ENCODE measurements around the gene FOXP1.

FOXP1 gene

GRCh38 chr3:71176366-71176765, 407.2 kb downstream of the FOXP1 start:
- Histone ChIP-seq H3K4me1 (peaks cover 0 to 58% (median 24%) of the 10 kb centered on the region in 4 donors), H3K4me3 (no peak overlapping the region), H3K36me3 (no peaks in the 10 kb centered on the region), H3K27me3 (no peaks in the 10 kb centered on the region), H3K27ac (no peak overlapping the region), H3K9me3 (no peaks in the 10 kb centered on the region)
- no peak for DNase-seq
- intact Hi-C loops (cut with DNase I; ENCODE audit: low total_unique reads), result no loop called here
- no peak for TF ChIP-seq CTCF (IDR thresholded peaks at IDR 0.05)

- TF ChIP-seq CTCF (IDR thresholded peaks at IDR 0.05), result no peak
- Histone ChIP-seq H3K36me3 (no peaks in the 10 kb centered on the region), H3K4me1 (peaks cover 0 to 62% (median 28%) of the 10 kb centered on the region in 4 donors), H3K27me3 (no peaks in the 10 kb centered on the region), H3K27ac (no peak overlapping the region), H3K4me3 (no peak overlapping the region), H3K9me3 (no peaks in the 10 kb centered on the region)
- DNase-seq, result no peak
- intact Hi-C loops (cut with DNase I; ENCODE audit: low total_unique reads), result no loop called here
Observed at GRCh38 chr3:71175691-71176365, 407.7 kb downstream of the FOXP1 start.

- peaks cover 0 to 74% (median 37%) of the 10 kb centered on the region in 4 donors for H3K4me1 ChIP-seq
- no peaks in the 10 kb centered on the region for H3K27me3 ChIP-seq
- H3K9me3 ChIP-seq, result no peaks in the 10 kb centered on the region
- TF ChIP-seq CTCF (IDR thresholded peaks at IDR 0.05), result no peak
- peak overlapping the region; percentile 71 to 80 for H3K27ac ChIP-seq
- no peaks in the 10 kb centered on the region for H3K36me3 ChIP-seq
- H3K4me3 ChIP-seq, result peak overlapping the region; percentile 6 to 32
- intact Hi-C loops (cut with DNase I; ENCODE audit: low total_unique reads), result no loop called here
- peak in 1 of 2 donors; percentile 51 for DNase-seq
Observed at GRCh38 chr3:71172951-71173350, 410.6 kb downstream of the FOXP1 start.

- peak overlapping the region; percentile 71 to 80 for H3K27ac ChIP-seq
- peak; percentile 18 to 37 for TF ChIP-seq CTCF (IDR thresholded peaks at IDR 0.05)
Observed at GRCh38 chr3:71172189-71172588, 411.3 kb downstream of the FOXP1 start.

GRCh38 chr3:71171247-71171646, 412.3 kb downstream of the FOXP1 start:
- Histone ChIP-seq H3K4me3 (no peak overlapping the region), H3K9me3 (no peaks in the 10 kb centered on the region), H3K36me3 (no peaks in the 10 kb centered on the region), H3K27ac (peak overlapping the region; percentile 71 to 80), H3K27me3 (no peaks in the 10 kb centered on the region), H3K4me1 (peaks cover 0 to 88% (median 39%) of the 10 kb centered on the region in 4 donors)
- DNase-seq, result no peak
- no peak for TF ChIP-seq CTCF (IDR thresholded peaks at IDR 0.05)
- intact Hi-C loops (cut with DNase I; ENCODE audit: low total_unique reads), result no loop called here

More at GRCh38 chr3:71172189-71172588, 411.3 kb downstream of the FOXP1 start:
- DNase-seq, result no peak
- no peaks in the 10 kb centered on the region for H3K9me3 ChIP-seq
- peak overlapping the region; percentile 6 to 32 for H3K4me3 ChIP-seq
- H3K27me3 ChIP-seq, result no peaks in the 10 kb centered on the region
- no peaks in the 10 kb centered on the region for H3K36me3 ChIP-seq
- intact Hi-C loops (cut with DNase I; ENCODE audit: low total_unique reads), result no loop called here
- H3K4me1 ChIP-seq, result peaks cover 0 to 82% (median 37%) of the 10 kb centered on the region in 4 donors

All from tibial artery (tissue), 4 donors.